ENCODE data around the gene TAF6.

Gene TAF6

GRCh38 chr7:100115026-100115425 lies 4.1 kb downstream of the TAF6 start:
- TF ChIP-seq MAX (IDR thresholded peaks at IDR 0.05) (no peak), FOXM1 (IDR thresholded peaks at IDR 0.05; ENCODE audit: borderline replicate concordance, low read depth) (no peak), NFIC (IDR thresholded peaks at IDR 0.05) (no peak), YY1 (IDR thresholded peaks at IDR 0.05; ENCODE audit: low read depth) (no peak), EP300 (IDR thresholded peaks at IDR 0.05; ENCODE audit: borderline replicate concordance) (no peak), CEBPB (IDR thresholded peaks at IDR 0.05) (no peak), RAD21 (IDR thresholded peaks at IDR 0.05; ENCODE audit: low read depth) (no peak), TCF12 (IDR thresholded peaks at IDR 0.05; ENCODE audit: low read depth) (no peak)
- TF ChIP-seq, protein P1, sequence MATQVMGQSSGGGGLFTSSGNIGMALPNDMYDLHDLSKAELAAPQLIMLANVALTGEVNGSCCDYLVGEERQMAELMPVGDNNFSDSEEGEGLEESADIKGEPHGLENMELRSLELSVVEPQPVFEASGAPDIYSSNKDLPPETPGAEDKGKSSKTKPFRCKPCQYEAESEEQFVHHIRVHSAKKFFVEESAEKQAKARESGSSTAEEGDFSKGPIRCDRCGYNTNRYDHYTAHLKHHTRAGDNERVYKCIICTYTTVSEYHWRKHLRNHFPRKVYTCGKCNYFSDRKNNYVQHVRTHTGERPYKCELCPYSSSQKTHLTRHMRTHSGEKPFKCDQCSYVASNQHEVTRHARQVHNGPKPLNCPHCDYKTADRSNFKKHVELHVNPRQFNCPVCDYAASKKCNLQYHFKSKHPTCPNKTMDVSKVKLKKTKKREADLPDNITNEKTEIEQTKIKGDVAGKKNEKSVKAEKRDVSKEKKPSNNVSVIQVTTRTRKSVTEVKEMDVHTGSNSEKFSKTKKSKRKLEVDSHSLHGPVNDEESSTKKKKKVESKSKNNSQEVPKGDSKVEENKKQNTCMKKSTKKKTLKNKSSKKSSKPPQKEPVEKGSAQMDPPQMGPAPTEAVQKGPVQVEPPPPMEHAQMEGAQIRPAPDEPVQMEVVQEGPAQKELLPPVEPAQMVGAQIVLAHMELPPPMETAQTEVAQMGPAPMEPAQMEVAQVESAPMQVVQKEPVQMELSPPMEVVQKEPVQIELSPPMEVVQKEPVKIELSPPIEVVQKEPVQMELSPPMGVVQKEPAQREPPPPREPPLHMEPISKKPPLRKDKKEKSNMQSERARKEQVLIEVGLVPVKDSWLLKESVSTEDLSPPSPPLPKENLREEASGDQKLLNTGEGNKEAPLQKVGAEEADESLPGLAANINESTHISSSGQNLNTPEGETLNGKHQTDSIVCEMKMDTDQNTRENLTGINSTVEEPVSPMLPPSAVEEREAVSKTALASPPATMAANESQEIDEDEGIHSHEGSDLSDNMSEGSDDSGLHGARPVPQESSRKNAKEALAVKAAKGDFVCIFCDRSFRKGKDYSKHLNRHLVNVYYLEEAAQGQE (IDR thresholded peaks at IDR 0.05; ENCODE audit: low read depth), result no peak

DNA sequence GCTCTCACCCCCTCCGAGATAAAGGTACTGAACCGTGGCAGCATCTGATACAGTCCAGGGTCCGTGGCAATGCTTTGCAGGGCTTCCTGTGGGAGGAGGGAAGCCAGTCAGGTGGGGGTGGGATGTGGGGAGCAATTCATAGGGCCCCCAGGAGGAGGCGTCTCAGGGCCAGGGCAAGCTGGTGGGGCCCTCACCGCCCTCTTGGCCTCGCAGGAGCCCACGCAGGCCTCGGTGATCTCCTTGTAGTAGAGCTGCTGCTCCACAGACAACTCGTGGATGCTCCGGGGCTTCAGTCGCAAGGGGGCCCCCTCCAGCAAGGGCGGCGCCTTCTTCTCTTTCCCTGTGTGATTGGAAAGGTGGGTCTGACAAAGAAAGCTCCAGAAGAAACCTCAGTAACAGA lies 7.2 kb downstream of the TAF6 start:
- TF ChIP-seq FOXM1 (IDR thresholded peaks at IDR 0.05; ENCODE audit: borderline replicate concordance, low read depth) (no peak), USF1 (IDR thresholded peaks at IDR 0.05) (no peak), YY1 (IDR thresholded peaks at IDR 0.05; ENCODE audit: low read depth) (no peak), CREB1 (IDR thresholded peaks at IDR 0.05; ENCODE audit: low read depth) (no peak), TAF1 (IDR thresholded peaks at IDR 0.05; ENCODE audit: low read depth) (no peak), TEAD4 (IDR thresholded peaks at IDR 0.05) (no peak), NFIC (IDR thresholded peaks at IDR 0.05) (no peak), EP300 (IDR thresholded peaks at IDR 0.05; ENCODE audit: borderline replicate concordance) (no peak), TCF12 (IDR thresholded peaks at IDR 0.05; ENCODE audit: low read depth) (no peak), RAD21 (IDR thresholded peaks at IDR 0.05; ENCODE audit: low read depth) (no peak)

DNA sequence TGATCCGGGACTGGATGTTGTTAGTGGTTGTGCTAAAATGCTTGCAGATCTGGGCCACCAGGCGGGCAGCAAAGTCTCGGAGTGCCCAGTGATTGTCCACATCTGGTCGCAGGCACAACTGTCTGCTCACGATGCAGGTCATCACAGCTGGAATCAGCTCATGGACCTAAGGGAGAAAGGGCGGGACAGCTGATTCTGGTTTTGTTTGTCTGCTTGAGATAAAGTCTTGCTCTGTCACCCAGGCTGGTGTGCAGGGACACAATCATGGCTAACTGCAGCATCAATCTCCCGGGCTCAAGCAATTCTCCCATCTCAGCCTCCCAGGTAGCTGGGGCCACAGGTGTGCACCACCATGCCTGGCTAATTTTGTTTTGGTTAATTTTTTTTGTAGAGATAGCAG lies 8.0 kb downstream of the TAF6 start:
- TF ChIP-seq, protein P1 (IDR thresholded peaks at IDR 0.05; ENCODE audit: low read depth), result no peak
- TF ChIP-seq TAF1 (IDR thresholded peaks at IDR 0.05; ENCODE audit: low read depth) (no peak), TEAD4 (IDR thresholded peaks at IDR 0.05) (no peak), USF1 (IDR thresholded peaks at IDR 0.05) (no peak), YY1 (IDR thresholded peaks at IDR 0.05; ENCODE audit: low read depth) (no peak), CEBPB (IDR thresholded peaks at IDR 0.05) (no peak), FOXM1 (IDR thresholded peaks at IDR 0.05; ENCODE audit: borderline replicate concordance, low read depth) (no peak), TCF12 (IDR thresholded peaks at IDR 0.05; ENCODE audit: low read depth) (no peak), CREB1 (IDR thresholded peaks at IDR 0.05; ENCODE audit: low read depth) (no peak), MAX (IDR thresholded peaks at IDR 0.05) (no peak), EGR1 (IDR thresholded peaks at IDR 0.05) (no peak), EP300 (IDR thresholded peaks at IDR 0.05; ENCODE audit: borderline replicate concordance) (no peak)

DNA sequence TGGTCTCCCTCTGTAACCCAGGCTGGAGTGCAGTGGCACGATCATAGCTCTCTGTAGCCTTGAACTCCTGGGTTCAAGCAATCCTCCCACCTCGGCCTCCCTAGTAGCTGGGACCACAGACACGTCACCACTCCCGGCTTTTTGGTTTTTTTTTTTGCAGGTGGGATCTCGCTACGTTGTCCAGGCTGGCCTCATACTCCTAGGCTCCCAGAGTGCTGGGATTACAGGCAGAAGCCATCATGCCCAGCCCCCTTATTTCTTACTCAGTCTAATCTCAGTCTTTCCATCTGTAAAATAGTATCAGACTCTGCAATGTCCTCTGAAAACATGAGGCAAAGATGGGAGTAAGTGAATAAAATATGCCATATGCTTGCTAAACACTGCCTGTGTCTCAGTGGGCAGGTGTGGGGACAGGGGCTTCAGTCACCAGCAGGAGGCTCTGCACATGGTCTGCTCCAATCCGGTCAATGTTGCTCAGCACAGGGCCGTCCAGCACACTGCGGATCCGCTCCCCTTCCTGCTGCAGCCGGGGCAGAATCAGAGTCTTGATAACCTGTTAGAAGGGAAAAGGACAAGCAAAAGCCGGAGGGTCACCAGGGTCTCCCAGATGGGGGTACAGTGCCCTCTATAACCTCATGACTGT lies 9.5 kb downstream of the TAF6 start:
- no peak for TF ChIP-seq RAD21 (IDR thresholded peaks at IDR 0.05; ENCODE audit: low read depth)
- TF ChIP-seq EGR1 (IDR thresholded peaks at IDR 0.05), result no peak
- no peak for TF ChIP-seq YY1 (IDR thresholded peaks at IDR 0.05; ENCODE audit: low read depth)
- TF ChIP-seq TAF1 (IDR thresholded peaks at IDR 0.05; ENCODE audit: low read depth), result no peak
- TF ChIP-seq, protein P1 (IDR thresholded peaks at IDR 0.05; ENCODE audit: low read depth), result no peak
- TF ChIP-seq CREB1 (IDR thresholded peaks at IDR 0.05; ENCODE audit: low read depth), result no peak

- TF ChIP-seq TEAD4 (IDR thresholded peaks at IDR 0.05), result no peak
- no peak for TF ChIP-seq TCF12 (IDR thresholded peaks at IDR 0.05; ENCODE audit: low read depth)
- no peak for TF ChIP-seq TAF1 (IDR thresholded peaks at IDR 0.05; ENCODE audit: low read depth)
- no peak for TF ChIP-seq CEBPB (IDR thresholded peaks at IDR 0.05)
- TF ChIP-seq ZBTB7A (IDR thresholded peaks at IDR 0.05; ENCODE audit: low read depth), result no peak
- no peak for TF ChIP-seq EP300 (IDR thresholded peaks at IDR 0.05; ENCODE audit: borderline replicate concordance)
- no peak for TF ChIP-seq RAD21 (IDR thresholded peaks at IDR 0.05; ENCODE audit: low read depth)
Observed at GRCh38 chr7:100107890-100108289, 11.3 kb downstream of the TAF6 start.
